H1 (cell line): ENCODE measurements around the gene KCNK2. TPM values are rescaled to one million over a fixed set of nuclear protein-coding genes. Genes with fewer than 3 reads are reported as not detected.

Experiments used
- CTCF ChIA-PET: fragments of 300-600 bp; sonication (Branson Sonifier 250); formaldehyde crosslinking; loops from one replicate; lab custom pipeline; 2021; ENCODE audit not compliant: partially characterized antibody; lab: Charles Lee
- POLR2A ChIA-PET: fragments of 300-600 bp; sonication (Branson Sonifier 250); formaldehyde crosslinking; loops from one replicate; lab custom pipeline; 2021; ENCODE audit warnings: inconsistent platforms; ENCODE audit not compliant: partially characterized antibody; lab: Charles Lee
- DNase-seq, 2 experiments: peaks; one replicate each; pipeline versions ENCODE4 v3.0.0 to v3.0.0-alpha.2; 2010 to 2022; ENCODE audit warnings: low spot score in 2 of 2, low read depth in 1 of 2, mixed read lengths in 1 of 2
- FAIRE-seq: peaks from 2 replicates; lab custom pipeline; 2011; peaks lifted over from hg19 to GRCh38; lab: Jason Lieb, UNC
- H2AFZ ChIP-seq: 2 replicates; pipeline ENCODE4 v1.8.1; 2012; ENCODE audit warnings: low read length, inconsistent platforms
- H2AK5ac ChIP-seq: 2 replicates; pipeline ENCODE4 v1.6.1; 2013; ENCODE audit warnings: low read depth, low read length
- H2BK120ac ChIP-seq: replicated peaks from 2 replicates; pipeline ENCODE3; 2013; ENCODE audit warnings: low read depth, low read length, inconsistent platforms
- H2BK12ac ChIP-seq: 2 replicates; pipeline ENCODE4 v1.6.1; 2013; ENCODE audit warnings: low read depth, low read length
- H2BK15ac ChIP-seq: 2 replicates; pipeline ENCODE4 v1.6.1; 2013; ENCODE audit warnings: low read length
- H2BK20ac ChIP-seq: 2 replicates; pipeline ENCODE4 v1.6.1; 2013; ENCODE audit warnings: low read length
- H2BK5ac ChIP-seq: 2 replicates; pipeline ENCODE4 v1.6.1; 2013; ENCODE audit warnings: low read depth, low read length
- H3K14ac ChIP-seq: 2 replicates; pipeline ENCODE4 v1.6.1; 2013; ENCODE audit warnings: inconsistent platforms; ENCODE audit not compliant: insufficient read length
- H3K18ac ChIP-seq: 2 replicates; pipeline ENCODE4 v1.6.1; 2013; ENCODE audit warnings: low read length; ENCODE audit errors: extremely low read depth
- H3K23ac ChIP-seq: 2 replicates; pipeline ENCODE4 v1.6.1; 2013; ENCODE audit warnings: inconsistent platforms; ENCODE audit not compliant: insufficient read length
- H3K23me2 ChIP-seq: 2 replicates; pipeline ENCODE4 v1.6.1; 2013; ENCODE audit warnings: low read depth, low read length
- H3K27ac ChIP-seq: 2 replicates; pipeline ENCODE4 v1.6.1; 2011; ENCODE audit warnings: low read depth, low read length, inconsistent platforms
- H3K27me3 ChIP-seq, 4 experiments: replicated peaks in 1 of 4; 1 replicate in 1 of 4; 2 replicates in 3 of 4; pipeline versions ENCODE4 v1.6.1 to v1.8.1; 2011 to 2013; ENCODE audit warnings: low read length in 3 of 4, mild to moderate bottlenecking in 3 of 4, inconsistent platforms in 2 of 4, mixed read lengths in 2 of 4, moderate library complexity in 1 of 4; ENCODE audit not compliant: control insufficient read depth in 3 of 4, insufficient read depth in 3 of 4; ENCODE audit errors: extremely low read depth in 1 of 4
- H3K36me3 ChIP-seq, 4 experiments: 2 replicates each; pipeline versions ENCODE4 v1.6.1 to v1.8.1; 2011 to 2013; ENCODE audit warnings: mild to moderate bottlenecking in 4 of 4, low read length in 3 of 4, moderate library complexity in 2 of 4, control low read depth in 1 of 4, inconsistent platforms in 1 of 4; ENCODE audit not compliant: insufficient read depth in 4 of 4, control insufficient read depth in 2 of 4
- H3K4ac ChIP-seq: replicated peaks from 2 replicates; pipeline ENCODE3; 2013; ENCODE audit warnings: low read length, low read depth, mixed read lengths, inconsistent platforms; ENCODE audit not compliant: insufficient read length
- H3K4me1 ChIP-seq, 4 experiments: replicated peaks in 1 of 4; 1 replicate in 1 of 4; 2 replicates in 3 of 4; pipeline versions ENCODE4 v1.6.1 to v1.8.1; 2011 to 2013; ENCODE audit warnings: low read length in 3 of 4, inconsistent platforms in 2 of 4, mixed read lengths in 1 of 4; ENCODE audit not compliant: insufficient read depth in 4 of 4, control insufficient read depth in 3 of 4
- H3K4me2 ChIP-seq, 2 experiments: 2 replicates each; pipeline versions ENCODE4 v1.6.1 to v1.8.1; 2011 to 2013; ENCODE audit warnings: low read depth in 2 of 2, low read length in 2 of 2, control low read depth in 1 of 2, inconsistent platforms in 1 of 2, mild to moderate bottlenecking in 1 of 2; ENCODE audit not compliant: insufficient read depth in 1 of 2
- H3K4me3 ChIP-seq, 4 experiments: fragments of 200-600, 300-600 bp in 1 of 4; sonication (generic), shearing (Covaris generic), sonication (Bioruptor Twin) in 1 of 4; 2 replicates each; pipeline versions ENCODE4 v1.5.1 to v1.8.1; 2011 to 2016; ENCODE audit warnings: low read length in 4 of 4, low read depth in 3 of 4, control low read depth in 2 of 4, inconsistent platforms in 2 of 4, mild to moderate bottlenecking in 2 of 4, mixed read lengths in 1 of 4, moderate library complexity in 1 of 4; ENCODE audit not compliant: insufficient read depth in 2 of 4; ENCODE audit errors: extremely low read depth in 1 of 4
- H3K56ac ChIP-seq: replicated peaks from 2 replicates; pipeline ENCODE3; 2013; ENCODE audit warnings: low read depth, mild to moderate bottlenecking, mixed read lengths, low read length, inconsistent platforms; ENCODE audit not compliant: insufficient read length
- H3K79me1 ChIP-seq: 2 replicates; pipeline ENCODE4 v1.6.1; 2013; ENCODE audit warnings: low read depth, low read length, control low read depth
- H3K79me2 ChIP-seq, 2 experiments: 2 replicates each; pipeline versions ENCODE4 v1.6.1 to v1.8.1; 2012 to 2013; ENCODE audit warnings: low read length in 2 of 2, mild to moderate bottlenecking in 2 of 2, inconsistent platforms in 1 of 2; ENCODE audit not compliant: insufficient read depth in 2 of 2, control insufficient read depth in 1 of 2
- H3K9ac ChIP-seq, 4 experiments: replicated peaks in 1 of 4; 1 replicate in 1 of 4; 2 replicates in 3 of 4; pipeline versions ENCODE4 v1.6.1 to v1.8.1; 2011 to 2013; ENCODE audit warnings: low read depth in 3 of 4, low read length in 3 of 4, control low read depth in 2 of 4, mild to moderate bottlenecking in 2 of 4, moderate library complexity in 2 of 4, inconsistent platforms in 1 of 4; ENCODE audit errors: extremely low read depth in 1 of 4
- H3K9me3 ChIP-seq, 2 experiments: 2 replicates each; pipeline versions ENCODE4 v1.6.1 to v1.8.1; 2012 to 2013; ENCODE audit warnings: mild to moderate bottlenecking in 2 of 2, moderate library complexity in 2 of 2, control low read depth in 1 of 2, inconsistent platforms in 1 of 2, low read depth in 1 of 2, low read length in 1 of 2, mixed read lengths in 1 of 2; ENCODE audit not compliant: insufficient read depth in 2 of 2
- H4K20me1 ChIP-seq, 2 experiments: replicated peaks in 1 of 2; 2 replicates each; pipeline versions ENCODE3 to v1.8.1; 2011 to 2013; ENCODE audit warnings: inconsistent platforms in 2 of 2, low read length in 2 of 2, mild to moderate bottlenecking in 1 of 2; ENCODE audit not compliant: insufficient read depth in 2 of 2, control insufficient read depth in 1 of 2
- H4K5ac ChIP-seq: 2 replicates; pipeline ENCODE4 v1.6.1; 2013; ENCODE audit warnings: low read length, low read depth, mixed read lengths, inconsistent platforms; ENCODE audit not compliant: insufficient read length
- H4K8ac ChIP-seq: 2 replicates; pipeline ENCODE4 v1.8.0; 2013; ENCODE audit warnings: mild to moderate bottlenecking, moderate library complexity, low read length, inconsistent platforms; ENCODE audit not compliant: insufficient read depth; ENCODE audit errors: extremely low read depth
- H4K91ac ChIP-seq: replicated peaks from 2 replicates; pipeline ENCODE3; 2013; ENCODE audit warnings: low read length, mixed read lengths, inconsistent platforms; ENCODE audit not compliant: insufficient read length
- CBX5 ChIP-seq: fragments of 300-800, 300-1000 bp; sonication (generic); IDR thresholded peaks from 2 replicates; pipeline ENCODE4 v1.7.1; 2016; ENCODE audit warnings: antibody characterized with exemption, low read length, low read depth
- EGR1 ChIP-seq: IDR thresholded peaks from 2 replicates; pipeline ENCODE4 v1.6.1; 2011; ENCODE audit warnings: low read depth, low read length, borderline replicate concordance
- HDAC2 ChIP-seq, 2 experiments: fragments of 300-600 bp in 1 of 2; sonication (generic) in 1 of 2; IDR thresholded peaks; 2 replicates each; pipeline ENCODE4 v1.6.1; 2011 to 2012; ENCODE audit warnings: low read depth in 2 of 2, low read length in 2 of 2, mild to moderate bottlenecking in 2 of 2, moderate library complexity in 2 of 2, borderline replicate concordance in 1 of 2, inconsistent platforms in 1 of 2
- RXRA ChIP-seq: IDR thresholded peaks from 2 replicates; pipeline ENCODE4 v1.6.1; 2011; ENCODE audit warnings: low read depth, mild to moderate bottlenecking, low read length, moderate library complexity; ENCODE audit not compliant: insufficient read depth
- SP4 ChIP-seq: IDR thresholded peaks from 2 replicates; pipeline ENCODE4 v1.6.1; 2012; ENCODE audit warnings: low read length, inconsistent platforms
- WGBS, 2 experiments: shearing (Covaris generic) in 1 of 2; methylation state at CpG; one replicate each; pipeline versions ENCODE4 v1.1.6 to v1.1.7; 2013 to 2015; ENCODE audit warnings: low lambda C conversion rate in 2 of 2, mixed read lengths in 2 of 2, inconsistent platforms in 1 of 2, low coverage in 1 of 2, missing lambda C conversion rate in 1 of 2; ENCODE audit not compliant: insufficient replicate concordance in 2 of 2, insufficient coverage in 1 of 2, insufficient read length in 1 of 2; ENCODE audit errors: extremely low coverage in 1 of 2, missing lambda C conversion rate in 1 of 2; 5-methylcytosine and 5-hydroxymethylcytosine counted together
- polyA plus RNA-seq, 7 experiments: library from polyadenylated mRNA; depleted of rRNA in 3 of 7; stranded (reverse) in 5 of 7; unstranded in 2 of 7; fragments of >200 nt in 5 of 7; fragments of 200-250 nt in 2 of 7; gene quantifications; 1 replicate in 5 of 7; 2 replicates in 1 of 7; 4 replicates in 1 of 7; pipeline versions ENCODE4 v1.2.1 to v1.2.3, GENCODE V29; 2011 to 2013; ENCODE audit warnings: missing spikeins in 2 of 7, mixed read lengths in 2 of 7
- total RNA-seq: library from RNA; stranded (reverse); fragmentation: NEBNext Ultra II Directional; extraction: Animal tissue kit (Norgen Biotek cat#: 25700); gene quantifications from 2 replicates; pipeline ENCODE4 v1.2.1, GENCODE V29; 2021

The KCNK2 gene
- total and polyA plus RNA-seq, 2 of the 8 experiments (the other 6 are each of a cell fraction or from before 2014, with no cell fraction given): 0.59 to 1.2 TPM

- Histone ChIP-seq H3K14ac (no peak overlapping the region), H2AK5ac (no peak overlapping the region), H3K9me3 (no peaks in the 10 kb centered on the region), H3K4me3 (no peak overlapping the region), H3K27ac (no peak overlapping the region), H4K20me1 (no peaks in the 10 kb centered on the region), H2BK5ac (no peak overlapping the region), H3K23ac (no peak overlapping the region), H3K79me1 (no peaks in the 10 kb centered on the region), H3K4me1 (peaks cover 0 to under 1% (median 0%) of the 10 kb centered on the region in 4 experiments; a peak in 3 of 7 replicates), H2BK15ac (no peak overlapping the region), H3K36me3 (no peaks in the 10 kb centered on the region), H3K23me2 (no peaks in the 10 kb centered on the region), H4K91ac (no peak overlapping the region), H2BK120ac (no peak overlapping the region), H3K4me2 (no peak overlapping the region), H3K9ac (no peak overlapping the region), H3K4ac (no peak overlapping the region), H2AFZ (no peak overlapping the region), H3K27me3 (no peaks in the 10 kb centered on the region), H4K5ac (no peak overlapping the region), H3K79me2 (no peaks in the 10 kb centered on the region), H2BK20ac (no peak overlapping the region), H4K8ac (no peak overlapping the region), H2BK12ac (no peak overlapping the region), H3K56ac (no peak overlapping the region), H3K18ac (no peak overlapping the region)
- WGBS, 2 experiments: 89% methylated on average over 5 of the region's 5 CpGs; no CpG with 5 or more reads in 1 of the 2 experiments
- FAIRE-seq: no peak
- TF ChIP-seq CBX5 (no peak), HDAC2 (IDR thresholded peaks at IDR 0.05; ENCODE audit: borderline replicate concordance in 1 of 2, low read depth in 2 of 2, low read length in 2 of 2) (no peak), SP4 (no peak), EGR1 (no peak), RXRA (no peak)
- POLR2A ChIA-PET: no interaction called here
- CTCF ChIA-PET: interaction anchor here (1.6 kb wide), 1 partner anchor 31 kb away, joined by 5 read pairs; no protein-coding TSS in a partner anchor
- no peak for DNase-seq
Measured at GRCh38 chr1:215045698-215046308, 36.7 kb upstream of the KCNK2 start.
